Esophagus squamous epithelium (tissue), 4 donors: ENCODE results near the gene ZFP30.

Experiments used
- POLR2A ChIP-seq, 4 donors: fragments of 450-650 bp; IDR thresholded peaks; one replicate each; pipeline ENCODE4 v1.6.1; 2017; ENCODE audit warnings: antibody characterized with exemption in 4 of 4, mild to moderate bottlenecking in 4 of 4, moderate library complexity in 3 of 4
- TF ChIP-seq, protein P1 (sequence below), 6 experiments: fragments of 450-650 bp in 4 of 6; fragments of 200-600 bp in 2 of 6; sonication (generic) in 2 of 6; IDR thresholded peaks; one replicate each; pipeline ENCODE4 v1.5.1; 2016 to 2019; ENCODE audit warnings: antibody characterized with exemption in 6 of 6, mild to moderate bottlenecking in 4 of 6, moderate library complexity in 4 of 6

DNA sequence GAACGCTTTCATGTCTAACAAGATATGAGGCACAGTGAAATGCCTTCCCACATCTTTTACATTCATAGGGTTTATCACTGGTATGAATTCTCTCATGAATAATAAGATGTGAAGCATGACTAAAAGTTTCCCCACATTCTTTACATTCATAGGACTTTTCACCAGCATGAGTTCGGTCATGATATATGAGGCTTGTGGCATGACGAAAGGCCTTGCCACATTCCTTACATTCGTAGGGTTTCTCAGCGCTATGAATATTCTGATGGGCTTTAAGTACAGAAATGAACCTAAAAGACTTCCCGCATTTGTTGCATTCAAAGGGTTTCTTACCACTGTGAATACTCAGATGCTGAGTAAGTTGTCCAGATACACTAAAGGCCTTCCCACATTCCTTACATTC, 43.0 kb upstream of the ZFP30 start:
- TF ChIP-seq, protein P1, sequence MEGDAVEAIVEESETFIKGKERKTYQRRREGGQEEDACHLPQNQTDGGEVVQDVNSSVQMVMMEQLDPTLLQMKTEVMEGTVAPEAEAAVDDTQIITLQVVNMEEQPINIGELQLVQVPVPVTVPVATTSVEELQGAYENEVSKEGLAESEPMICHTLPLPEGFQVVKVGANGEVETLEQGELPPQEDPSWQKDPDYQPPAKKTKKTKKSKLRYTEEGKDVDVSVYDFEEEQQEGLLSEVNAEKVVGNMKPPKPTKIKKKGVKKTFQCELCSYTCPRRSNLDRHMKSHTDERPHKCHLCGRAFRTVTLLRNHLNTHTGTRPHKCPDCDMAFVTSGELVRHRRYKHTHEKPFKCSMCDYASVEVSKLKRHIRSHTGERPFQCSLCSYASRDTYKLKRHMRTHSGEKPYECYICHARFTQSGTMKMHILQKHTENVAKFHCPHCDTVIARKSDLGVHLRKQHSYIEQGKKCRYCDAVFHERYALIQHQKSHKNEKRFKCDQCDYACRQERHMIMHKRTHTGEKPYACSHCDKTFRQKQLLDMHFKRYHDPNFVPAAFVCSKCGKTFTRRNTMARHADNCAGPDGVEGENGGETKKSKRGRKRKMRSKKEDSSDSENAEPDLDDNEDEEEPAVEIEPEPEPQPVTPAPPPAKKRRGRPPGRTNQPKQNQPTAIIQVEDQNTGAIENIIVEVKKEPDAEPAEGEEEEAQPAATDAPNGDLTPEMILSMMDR (IDR thresholded peaks at IDR 0.05), result no peak
- no peak for TF ChIP-seq POLR2A (IDR thresholded peaks at IDR 0.05)
